Stimulated activated naive CD8-positive, alpha-beta T cell treated with anti-CD3 and anti-CD28 coated beads, Interleukin-15, Interleukin-2, amounts not matched to agents 100 ng/mL and 50 ng/mL, for 24 hours (primary cell): ENCODE data around the gene PRICKLE4.

Source experiments
- H3K27ac Mint-ChIP-seq: one replicate; pipeline ENCODE4 v1.8.0; 2021; ENCODE audit warnings: mild to moderate bottlenecking, mixed read lengths
- H3K27me3 Mint-ChIP-seq: one replicate; pipeline ENCODE4 v1.8.0; 2021; ENCODE audit warnings: mixed read lengths
- H3K36me3 Mint-ChIP-seq: one replicate; pipeline ENCODE4 v1.8.0; 2021; ENCODE audit warnings: low read depth, mixed read lengths
- H3K4me1 Mint-ChIP-seq: one replicate; pipeline ENCODE4 v1.8.0; 2021; ENCODE audit warnings: low read depth, mixed read lengths
- H3K4me3 Mint-ChIP-seq: one replicate; pipeline ENCODE4 v1.8.0; 2021; ENCODE audit warnings: mild to moderate bottlenecking, mixed read lengths
- H3K9me3 Mint-ChIP-seq: one replicate; pipeline ENCODE4 v1.8.0; 2021; ENCODE audit warnings: mixed read lengths

PRICKLE4 gene

GRCh38 chr6:41740366-41741162, 40.0 kb upstream of the PRICKLE4 start:
- no peaks in the 10 kb centered on the region for H3K27me3 Mint-ChIP-seq
- H3K36me3 Mint-ChIP-seq = no peaks in the 10 kb centered on the region
- no peak overlapping the region for H3K27ac Mint-ChIP-seq
- no peak overlapping the region for H3K4me3 Mint-ChIP-seq
- H3K4me1 Mint-ChIP-seq = no peaks in the 10 kb centered on the region
- H3K9me3 Mint-ChIP-seq = no peaks in the 10 kb centered on the region

- H3K4me1 Mint-ChIP-seq = no peaks in the 10 kb centered on the region
- no peaks in the 10 kb centered on the region for H3K9me3 Mint-ChIP-seq
- H3K27ac Mint-ChIP-seq = no peak overlapping the region
- H3K27me3 Mint-ChIP-seq = no peaks in the 10 kb centered on the region
- no peak overlapping the region for H3K4me3 Mint-ChIP-seq
- no peaks in the 10 kb centered on the region for H3K36me3 Mint-ChIP-seq
These were observed 38.7 kb upstream of the PRICKLE4 start for GRCh38 chr6:41741625-41742490.

- H3K9me3 Mint-ChIP-seq = no peaks in the 10 kb centered on the region
- no peak overlapping the region for H3K27ac Mint-ChIP-seq
- no peak overlapping the region for H3K4me3 Mint-ChIP-seq
- no peaks in the 10 kb centered on the region for H3K27me3 Mint-ChIP-seq
- no peaks in the 10 kb centered on the region for H3K36me3 Mint-ChIP-seq
- no peaks in the 10 kb centered on the region for H3K4me1 Mint-ChIP-seq
These were observed 37.0 kb upstream of the PRICKLE4 start for GRCh38 chr6:41743406-41744235.

- Mint-ChIP-seq H3K4me3 (no peak overlapping the region), H3K27me3 (no peaks in the 10 kb centered on the region), H3K4me1 (no peaks in the 10 kb centered on the region), H3K36me3 (no peaks in the 10 kb centered on the region), H3K27ac (no peak overlapping the region), H3K9me3 (no peaks in the 10 kb centered on the region)
These were observed 36.3 kb upstream of the PRICKLE4 start for GRCh38 chr6:41744236-41744787.

GRCh38 chr6:41746107-41746506, 34.5 kb upstream of the PRICKLE4 start:
- H3K9me3 Mint-ChIP-seq = no peaks in the 10 kb centered on the region
- H3K4me1 Mint-ChIP-seq = no peaks in the 10 kb centered on the region
- no peaks in the 10 kb centered on the region for H3K36me3 Mint-ChIP-seq
- no peak overlapping the region for H3K27ac Mint-ChIP-seq
- no peak overlapping the region for H3K4me3 Mint-ChIP-seq
- H3K27me3 Mint-ChIP-seq = no peaks in the 10 kb centered on the region

- no peaks in the 10 kb centered on the region for H3K9me3 Mint-ChIP-seq
- no peaks in the 10 kb centered on the region for H3K36me3 Mint-ChIP-seq
- no peak within 1 kb of the TSS for H3K4me3 Mint-ChIP-seq
These were observed 33.1 kb upstream of the PRICKLE4 start, which contains the start of gene PGC for GRCh38 chr6:41747256-41748101. PGC (minus strand) TSS chr6:41747397; CDS start chr6:41747334, 63 bp downstream.

GRCh38 chr6:41748102-41748477, 32.5 kb upstream of the PRICKLE4 start:
- no peak overlapping the region for H3K27ac Mint-ChIP-seq
- H3K36me3 Mint-ChIP-seq = no peaks in the 10 kb centered on the region
- no peak overlapping the region for H3K4me3 Mint-ChIP-seq
- no peaks in the 10 kb centered on the region for H3K27me3 Mint-ChIP-seq
- no peaks in the 10 kb centered on the region for H3K4me1 Mint-ChIP-seq
- no peaks in the 10 kb centered on the region for H3K9me3 Mint-ChIP-seq

More at GRCh38 chr6:41747256-41748101, 33.1 kb upstream of the PRICKLE4 start, which contains the start of gene PGC:
- Mint-ChIP-seq H3K27me3 (no peaks in the 10 kb centered on the region), H3K4me1 (no peaks in the 10 kb centered on the region), H3K27ac (no peak within 1 kb of the TSS)

- Mint-ChIP-seq H3K27ac (no peak overlapping the region), H3K9me3 (no peaks in the 10 kb centered on the region), H3K27me3 (no peaks in the 10 kb centered on the region), H3K4me1 (no peaks in the 10 kb centered on the region), H3K36me3 (no peaks in the 10 kb centered on the region), H3K4me3 (no peak overlapping the region)
These were observed 32.0 kb upstream of the PRICKLE4 start for GRCh38 chr6:41748542-41748941.

GRCh38 chr6:41750374-41750773, 30.2 kb upstream of the PRICKLE4 start:
- no peaks in the 10 kb centered on the region for H3K27me3 Mint-ChIP-seq
- H3K9me3 Mint-ChIP-seq = no peaks in the 10 kb centered on the region
- no peaks in the 10 kb centered on the region for H3K36me3 Mint-ChIP-seq
- no peak overlapping the region for H3K27ac Mint-ChIP-seq
- no peaks in the 10 kb centered on the region for H3K4me1 Mint-ChIP-seq
- no peak overlapping the region for H3K4me3 Mint-ChIP-seq

- no peaks in the 10 kb centered on the region for H3K27me3 Mint-ChIP-seq
- H3K9me3 Mint-ChIP-seq = no peaks in the 10 kb centered on the region
- H3K27ac Mint-ChIP-seq = no peak overlapping the region
- H3K36me3 Mint-ChIP-seq = no peaks in the 10 kb centered on the region
- no peak overlapping the region for H3K4me3 Mint-ChIP-seq
- no peaks in the 10 kb centered on the region for H3K4me1 Mint-ChIP-seq
These were observed 24.7 kb upstream of the PRICKLE4 start for GRCh38 chr6:41755895-41756294.

- no peak overlapping the region for H3K27ac Mint-ChIP-seq
- H3K27me3 Mint-ChIP-seq = no peaks in the 10 kb centered on the region
- no peaks in the 10 kb centered on the region for H3K9me3 Mint-ChIP-seq
- no peaks in the 10 kb centered on the region for H3K4me1 Mint-ChIP-seq
- H3K4me3 Mint-ChIP-seq = no peak overlapping the region
- H3K36me3 Mint-ChIP-seq = no peaks in the 10 kb centered on the region
These were observed 24.2 kb upstream of the PRICKLE4 start for GRCh38 chr6:41756354-41756753.

GRCh38 chr6:41757271-41757670, 23.3 kb upstream of the PRICKLE4 start:
- Mint-ChIP-seq H3K36me3 (no peaks in the 10 kb centered on the region), H3K9me3 (no peaks in the 10 kb centered on the region), H3K27me3 (no peaks in the 10 kb centered on the region), H3K4me1 (no peaks in the 10 kb centered on the region), H3K27ac (no peak overlapping the region), H3K4me3 (no peak overlapping the region)

- Mint-ChIP-seq H3K4me3 (no peak overlapping the region), H3K9me3 (no peaks in the 10 kb centered on the region), H3K36me3 (no peaks in the 10 kb centered on the region), H3K27me3 (no peaks in the 10 kb centered on the region), H3K4me1 (no peaks in the 10 kb centered on the region), H3K27ac (no peak overlapping the region)
These were observed 22.5 kb upstream of the PRICKLE4 start for GRCh38 chr6:41757931-41758640.
